ENCODE results near the gene HBS1L. TPM values are rescaled to one million over a fixed set of nuclear protein-coding genes. Genes with fewer than 3 reads are reported as not detected.
A peak's percentile ranks its signal among the peaks of the same experiment; 100 is the strongest.

The HBS1L gene
- total RNA-seq = 76.7 and 114 TPM in 2 replicates

DNA sequence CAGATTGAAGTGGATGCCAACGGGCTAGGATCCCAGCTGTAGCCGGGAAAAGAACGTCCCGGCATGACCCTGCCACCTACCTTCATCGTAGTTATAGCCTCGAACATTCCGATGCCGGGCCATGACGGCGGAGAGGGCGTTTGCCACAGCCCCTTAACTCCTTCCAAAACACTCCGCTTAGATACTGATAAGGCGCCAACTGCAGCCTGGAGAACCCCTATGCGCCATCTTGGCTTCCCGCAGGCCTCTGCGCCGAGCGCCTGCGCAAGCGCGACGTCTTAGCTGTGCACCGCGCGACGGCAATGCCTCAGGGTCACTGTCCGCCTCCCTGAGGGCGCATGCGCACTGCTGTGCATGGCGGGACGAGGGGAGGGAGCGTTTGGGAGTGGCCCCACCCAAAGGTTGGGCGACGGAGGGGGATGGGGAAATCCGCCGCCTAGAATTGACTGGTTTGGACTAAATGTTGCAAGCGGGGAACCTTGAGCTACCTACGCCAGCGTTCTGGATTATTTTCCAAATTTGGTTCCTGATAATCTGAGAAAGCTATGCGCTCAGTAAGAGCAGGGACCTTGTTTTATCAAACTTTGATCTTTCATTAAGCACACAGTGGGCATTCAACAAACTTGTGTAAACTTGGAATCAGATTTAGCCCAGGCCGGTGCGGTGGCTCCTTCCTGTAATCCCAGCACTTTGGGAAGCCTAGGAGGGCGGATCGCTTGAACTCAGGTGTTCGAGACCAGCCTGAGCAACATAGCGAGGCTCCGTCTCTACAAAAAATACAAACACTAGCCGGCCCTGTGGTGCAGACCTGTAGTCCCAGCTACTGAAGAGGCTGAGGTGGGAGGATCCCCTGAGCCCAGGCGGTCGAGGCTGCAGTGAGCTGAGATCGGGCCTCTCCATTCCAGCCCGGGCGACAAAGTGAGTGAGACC is at the start of gene HBS1L:
Gene HBS1L, minus strand, starts transcription at position 254 of the 930 bp plus-strand sequence. Its CDS starts 131 bp downstream, at position 123.
- peak; percentile 98 for DNase-seq (ENCODE audit: low read depth)
- TF ChIP-seq, protein P1, sequence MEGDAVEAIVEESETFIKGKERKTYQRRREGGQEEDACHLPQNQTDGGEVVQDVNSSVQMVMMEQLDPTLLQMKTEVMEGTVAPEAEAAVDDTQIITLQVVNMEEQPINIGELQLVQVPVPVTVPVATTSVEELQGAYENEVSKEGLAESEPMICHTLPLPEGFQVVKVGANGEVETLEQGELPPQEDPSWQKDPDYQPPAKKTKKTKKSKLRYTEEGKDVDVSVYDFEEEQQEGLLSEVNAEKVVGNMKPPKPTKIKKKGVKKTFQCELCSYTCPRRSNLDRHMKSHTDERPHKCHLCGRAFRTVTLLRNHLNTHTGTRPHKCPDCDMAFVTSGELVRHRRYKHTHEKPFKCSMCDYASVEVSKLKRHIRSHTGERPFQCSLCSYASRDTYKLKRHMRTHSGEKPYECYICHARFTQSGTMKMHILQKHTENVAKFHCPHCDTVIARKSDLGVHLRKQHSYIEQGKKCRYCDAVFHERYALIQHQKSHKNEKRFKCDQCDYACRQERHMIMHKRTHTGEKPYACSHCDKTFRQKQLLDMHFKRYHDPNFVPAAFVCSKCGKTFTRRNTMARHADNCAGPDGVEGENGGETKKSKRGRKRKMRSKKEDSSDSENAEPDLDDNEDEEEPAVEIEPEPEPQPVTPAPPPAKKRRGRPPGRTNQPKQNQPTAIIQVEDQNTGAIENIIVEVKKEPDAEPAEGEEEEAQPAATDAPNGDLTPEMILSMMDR (IDR thresholded peaks at IDR 0.05; ENCODE audit: insufficient read depth, low read depth, low read length) = no peak
- peak within 1 kb of the TSS; percentile 82 for H3K4me3 ChIP-seq (ENCODE audit: low read depth, low read length)

DNA sequence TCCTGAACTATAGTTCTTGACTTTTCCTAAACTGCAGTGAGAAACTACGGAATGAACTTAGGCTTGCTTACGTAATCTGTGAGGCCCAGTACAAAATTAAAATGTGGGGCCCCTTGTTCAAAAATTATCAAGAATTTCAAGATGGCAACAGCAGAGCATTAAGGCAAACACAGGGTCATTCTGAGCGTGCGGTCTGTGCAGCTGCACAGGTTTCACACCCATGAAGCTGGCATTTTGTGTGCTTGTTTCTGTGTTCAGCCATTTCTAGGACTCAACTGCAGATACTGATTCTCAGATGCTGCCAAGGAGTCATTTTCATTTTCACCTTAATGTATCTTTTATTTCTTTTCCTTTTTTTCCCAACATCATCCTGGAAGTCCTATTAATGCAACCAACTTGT is 49.6 kb upstream of the HBS1L start:
- TF ChIP-seq, protein P1 (IDR thresholded peaks at IDR 0.05; ENCODE audit: insufficient read depth, low read depth, low read length) = no peak
- H3K4me3 ChIP-seq (ENCODE audit: low read depth, low read length) = no peak overlapping the region
- no peak for DNase-seq (ENCODE audit: low read depth)

DNA sequence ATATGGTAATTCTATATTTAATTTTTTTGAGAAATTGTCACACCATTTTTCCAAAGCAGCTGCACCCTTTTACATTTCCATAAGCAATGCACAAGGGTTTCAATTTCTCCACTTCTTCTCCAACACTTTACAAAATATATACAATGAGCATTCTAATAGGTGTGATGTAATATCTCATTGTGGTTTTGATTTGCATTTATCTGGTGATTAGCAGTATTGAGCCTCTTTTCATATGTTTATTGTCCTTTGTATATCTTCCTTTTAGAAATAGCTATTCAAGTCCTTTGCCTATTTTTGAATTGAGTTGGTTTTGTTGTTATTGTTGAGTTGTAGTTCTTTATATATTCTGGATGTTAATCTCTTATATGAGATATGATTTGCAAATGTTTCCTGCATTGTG is 47.6 kb upstream of the HBS1L start:
- TF ChIP-seq, protein P1 (IDR thresholded peaks at IDR 0.05; ENCODE audit: insufficient read depth, low read depth, low read length) = no peak
- no peak overlapping the region for H3K4me3 ChIP-seq (ENCODE audit: low read depth, low read length)
- DNase-seq (ENCODE audit: low read depth) = no peak

DNA sequence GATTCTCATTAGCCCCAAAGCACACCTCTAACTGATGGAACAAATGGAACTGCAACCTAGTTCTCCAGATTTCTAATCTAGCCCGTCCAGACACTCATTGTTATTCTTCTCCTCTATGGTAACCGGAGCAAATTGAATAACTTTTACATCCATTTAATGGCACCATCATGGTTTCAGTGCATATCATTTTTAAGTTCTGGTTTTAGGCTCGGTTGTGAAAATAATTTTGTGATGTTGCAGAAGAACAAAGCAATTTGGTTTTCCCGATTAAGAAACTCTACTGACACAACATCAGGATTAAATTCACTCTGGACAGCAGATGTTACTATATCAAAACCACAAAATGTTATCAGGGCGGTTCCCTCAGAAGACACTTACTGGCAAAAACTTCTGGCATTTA is 42.5 kb upstream of the HBS1L start:
- no peak for DNase-seq (ENCODE audit: low read depth)
- TF ChIP-seq, protein P1 (IDR thresholded peaks at IDR 0.05; ENCODE audit: insufficient read depth, low read depth, low read length) = no peak

DNA sequence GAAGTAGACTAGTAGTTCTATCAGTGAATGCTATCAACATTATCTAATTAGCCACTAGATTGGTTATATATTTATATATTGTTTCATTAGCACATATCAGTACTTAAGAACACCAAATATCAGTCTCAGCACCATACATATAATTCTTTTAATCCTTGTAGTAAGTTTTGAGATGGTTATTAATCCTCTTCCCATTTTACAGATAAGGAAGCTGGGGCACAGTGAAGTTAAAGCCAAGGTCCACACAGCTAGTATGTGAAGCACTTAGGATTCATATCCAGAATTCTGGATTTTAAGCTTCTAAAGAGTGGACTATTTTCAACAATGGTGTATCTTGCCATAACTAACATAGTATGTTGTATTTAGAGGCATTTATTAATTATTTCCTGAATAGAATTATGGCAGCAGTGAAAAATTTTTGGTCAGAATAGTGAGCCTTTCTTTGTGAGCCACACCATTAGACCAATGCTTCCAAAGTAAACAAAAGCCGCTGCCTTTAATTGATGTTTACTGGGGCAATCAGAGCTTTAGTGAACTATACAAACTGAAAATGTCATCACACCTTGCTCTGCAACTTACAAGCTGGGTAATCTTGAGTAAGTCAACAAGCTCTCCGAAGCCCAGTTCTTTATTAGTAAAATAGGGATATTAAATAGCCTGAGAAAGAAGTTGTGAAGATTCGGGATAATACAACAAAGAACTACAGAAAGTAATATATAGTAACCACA is 41.9 kb upstream of the HBS1L start:
- H3K4me3 ChIP-seq (ENCODE audit: low read depth, low read length) = no peak overlapping the region
- DNase-seq (ENCODE audit: low read depth) = no peak
- TF ChIP-seq, protein P1 (IDR thresholded peaks at IDR 0.05; ENCODE audit: insufficient read depth, low read depth, low read length) = no peak

More for the DNA sequence above, 42.5 kb upstream of the HBS1L start:
- no peak overlapping the region for H3K4me3 ChIP-seq (ENCODE audit: low read depth, low read length)

DNA sequence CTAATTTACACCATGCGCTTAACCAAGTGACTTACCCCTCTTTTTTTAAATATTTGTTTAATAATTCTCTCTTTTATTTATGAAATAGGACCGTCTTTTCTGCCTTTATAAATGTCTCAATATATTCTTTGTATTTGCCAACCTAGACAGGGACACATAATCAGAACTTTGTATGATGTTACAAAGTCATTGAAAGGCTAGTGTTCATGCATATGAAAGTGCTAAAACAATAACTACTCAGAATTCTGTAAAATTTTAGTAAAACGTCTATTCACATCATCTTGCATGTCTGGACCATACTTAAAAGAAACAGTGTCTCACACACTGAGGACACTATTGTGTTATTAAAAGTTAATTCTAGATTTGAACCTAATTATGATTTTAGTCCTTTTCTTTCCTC is 41.1 kb upstream of the HBS1L start:
- DNase-seq (ENCODE audit: low read depth) = no peak
- no peak overlapping the region for H3K4me3 ChIP-seq (ENCODE audit: low read depth, low read length)
- TF ChIP-seq, protein P1 (IDR thresholded peaks at IDR 0.05; ENCODE audit: insufficient read depth, low read depth, low read length) = no peak

All from fibroblast of villous mesenchyme (primary cell).